Mesenteric fat pad (tissue), 1 donor: ENCODE measurements around the gene DYRK3. TPM values are rescaled to one million over a fixed set of nuclear protein-coding genes. Genes with fewer than 3 reads are reported as not detected.

ENCODE experiments used
- DNase-seq: peaks from one replicate; pipeline ENCODE4 v3.0.0-alpha.2; 2020; ENCODE audit warnings: low spot score
- total RNA-seq: library from RNA; stranded (reverse); fragmentation: NEBNext Ultra II Directional; extraction: Animal tissue kit (Norgen Biotek cat#: 25700); gene quantifications from one replicate; pipeline ENCODE4 v1.2.1, GENCODE V29; 2021
- donor health status: DM: yes; HTN: yes; CAD: no.

DYRK3 gene
- total RNA-seq, 1 donor from 2014 or later = 16.1 TPM

- no peak for DNase-seq
These were observed 23.6 kb downstream of the DYRK3 start for GRCh38 chr1:206658981-206659273.

DNA sequence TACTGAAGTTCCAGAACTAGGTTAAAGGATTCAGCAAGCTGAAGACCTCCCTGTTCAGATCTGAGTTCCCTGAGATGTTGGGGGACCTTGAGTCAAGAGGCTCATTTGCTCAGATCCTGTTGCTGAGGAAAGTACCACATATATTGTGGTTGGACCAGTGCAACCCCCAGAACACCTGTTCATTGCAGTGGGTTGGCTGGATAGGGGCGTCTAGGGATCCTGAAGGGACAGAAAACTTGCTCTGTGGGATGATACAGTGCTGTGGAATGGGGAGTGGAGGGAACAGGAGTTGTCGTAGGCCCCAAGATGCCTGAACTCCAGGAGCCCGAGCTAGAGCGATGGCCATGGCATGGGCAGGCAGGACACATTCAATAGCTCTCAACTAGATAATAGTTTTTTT, 24.8 kb downstream of the DYRK3 start:
- no peak for DNase-seq

DNA sequence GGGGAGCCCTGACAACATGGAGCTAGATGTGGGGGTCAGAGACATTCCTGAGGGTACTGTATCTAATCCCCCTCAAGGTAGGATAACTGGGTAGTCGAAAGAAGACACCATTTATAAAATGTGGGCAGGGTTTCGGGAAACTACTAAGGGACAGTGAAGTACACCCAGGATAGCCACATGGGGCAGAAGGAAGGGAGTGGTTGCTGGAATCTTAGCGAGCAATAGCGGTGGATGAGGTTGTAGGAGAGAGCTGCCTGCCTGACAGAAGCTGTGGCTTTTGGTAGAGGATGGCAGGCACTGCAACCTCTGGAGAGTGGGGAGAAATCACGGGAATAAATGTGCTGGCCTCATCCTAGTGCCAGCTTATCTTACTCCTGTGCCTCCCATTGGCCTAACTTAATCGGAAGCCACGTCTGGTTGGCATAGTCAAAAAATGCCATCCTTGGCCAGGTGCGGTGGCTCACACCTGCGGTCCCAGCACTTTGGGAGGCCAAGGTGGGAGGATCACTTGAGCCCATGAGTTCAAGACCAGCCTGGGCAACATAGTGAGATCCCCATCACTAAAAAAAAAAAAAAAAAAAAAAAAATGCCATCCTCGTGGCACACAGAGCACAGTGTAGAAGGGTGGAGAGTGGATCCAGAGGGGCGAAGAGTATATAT, 26.0 kb downstream of the DYRK3 start:
- DNase-seq = no peak

GRCh38 chr1:206662396-206663092, 27.2 kb downstream of the DYRK3 start:
- no peak for DNase-seq

- DNase-seq = no peak
These were observed 28.0 kb downstream of the DYRK3 start for GRCh38 chr1:206663362-206663761.

DNA sequence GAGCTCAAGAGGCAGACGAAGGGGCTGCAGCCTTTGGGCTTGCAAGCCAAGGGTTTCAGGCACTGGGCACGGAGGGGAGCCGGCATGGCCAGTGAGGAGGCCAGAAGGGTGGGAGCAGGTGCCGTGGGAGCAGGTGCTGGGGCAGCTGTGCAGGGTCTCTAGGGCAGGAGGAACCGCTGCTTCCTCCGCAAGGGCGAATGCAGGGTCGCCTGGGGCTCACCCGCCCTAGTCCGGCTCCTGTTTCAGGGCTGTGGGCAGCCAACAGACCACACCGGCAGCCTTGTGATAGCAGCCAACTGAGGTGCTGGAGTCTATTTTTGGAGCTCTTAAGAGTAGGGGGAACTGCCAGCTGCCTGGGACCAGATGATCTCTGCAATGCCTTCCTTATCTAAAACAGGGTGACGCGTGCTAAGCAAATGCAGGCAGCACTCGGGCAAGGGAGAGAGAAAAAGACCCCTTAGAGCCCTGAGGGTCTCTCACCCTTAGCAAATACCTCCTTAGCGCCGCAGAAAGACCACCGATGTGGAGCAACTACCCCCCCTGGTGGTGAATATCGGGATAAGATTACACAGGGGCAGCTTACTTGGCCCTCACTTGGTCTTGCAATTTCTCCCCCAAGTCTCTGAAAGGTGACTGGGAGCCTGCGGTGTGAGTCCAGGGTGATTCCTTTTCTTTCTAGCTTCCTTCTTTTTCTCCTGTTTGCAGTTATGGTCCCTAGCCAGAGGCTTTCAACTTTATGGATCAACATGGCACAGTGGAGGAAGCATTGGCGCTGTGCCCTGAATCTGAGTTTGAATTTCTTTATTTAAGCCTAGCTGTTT, 28.7 kb downstream of the DYRK3 start:
- DNase-seq = no peak

GRCh38 chr1:206664740-206665139, 29.4 kb downstream of the DYRK3 start:
- DNase-seq = no peak

- DNase-seq = no peak
These were observed 30.8 kb downstream of the DYRK3 start for GRCh38 chr1:206666031-206666561.

GRCh38 chr1:206666954-206667665, 31.8 kb downstream of the DYRK3 start:
- DNase-seq = no peak

- DNase-seq = no peak
These were observed 33.0 kb downstream of the DYRK3 start for GRCh38 chr1:206668351-206668750.

- no peak for DNase-seq
These were observed 33.6 kb downstream of the DYRK3 start for GRCh38 chr1:206668874-206669410.

DNA sequence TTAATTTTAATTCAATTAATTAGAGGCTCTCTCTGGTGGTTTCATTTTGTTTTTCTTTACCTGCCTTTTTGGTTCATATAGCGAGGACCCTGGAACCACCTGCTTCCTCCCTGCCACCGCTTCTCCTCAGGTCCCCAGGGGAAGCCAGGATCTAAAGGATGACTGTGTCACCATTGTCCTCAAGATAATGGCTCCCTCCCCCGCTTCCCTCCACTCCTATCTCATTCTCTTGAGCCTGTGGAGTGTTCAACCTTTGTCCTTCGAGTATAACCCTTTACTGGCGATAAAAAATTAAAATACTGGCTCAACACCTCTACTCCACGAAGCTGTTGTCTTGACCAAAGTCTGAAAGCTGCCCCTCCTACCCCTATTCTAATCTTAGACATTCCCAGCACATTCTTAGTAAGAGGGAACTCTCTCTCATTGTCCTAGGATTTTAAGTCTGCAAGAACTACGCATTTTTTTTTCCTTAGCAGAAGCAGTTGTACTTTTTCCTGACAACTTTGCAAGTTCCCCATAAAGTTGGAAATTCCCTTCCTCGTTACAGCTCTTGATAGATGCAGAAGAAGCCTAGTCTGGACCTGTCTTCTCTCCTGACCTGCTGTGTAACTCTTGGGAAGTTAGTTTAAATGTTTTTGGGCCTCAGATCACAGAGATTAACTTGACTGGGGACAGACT, 36.8 kb downstream of the DYRK3 start:
- DNase-seq = no peak

DNA sequence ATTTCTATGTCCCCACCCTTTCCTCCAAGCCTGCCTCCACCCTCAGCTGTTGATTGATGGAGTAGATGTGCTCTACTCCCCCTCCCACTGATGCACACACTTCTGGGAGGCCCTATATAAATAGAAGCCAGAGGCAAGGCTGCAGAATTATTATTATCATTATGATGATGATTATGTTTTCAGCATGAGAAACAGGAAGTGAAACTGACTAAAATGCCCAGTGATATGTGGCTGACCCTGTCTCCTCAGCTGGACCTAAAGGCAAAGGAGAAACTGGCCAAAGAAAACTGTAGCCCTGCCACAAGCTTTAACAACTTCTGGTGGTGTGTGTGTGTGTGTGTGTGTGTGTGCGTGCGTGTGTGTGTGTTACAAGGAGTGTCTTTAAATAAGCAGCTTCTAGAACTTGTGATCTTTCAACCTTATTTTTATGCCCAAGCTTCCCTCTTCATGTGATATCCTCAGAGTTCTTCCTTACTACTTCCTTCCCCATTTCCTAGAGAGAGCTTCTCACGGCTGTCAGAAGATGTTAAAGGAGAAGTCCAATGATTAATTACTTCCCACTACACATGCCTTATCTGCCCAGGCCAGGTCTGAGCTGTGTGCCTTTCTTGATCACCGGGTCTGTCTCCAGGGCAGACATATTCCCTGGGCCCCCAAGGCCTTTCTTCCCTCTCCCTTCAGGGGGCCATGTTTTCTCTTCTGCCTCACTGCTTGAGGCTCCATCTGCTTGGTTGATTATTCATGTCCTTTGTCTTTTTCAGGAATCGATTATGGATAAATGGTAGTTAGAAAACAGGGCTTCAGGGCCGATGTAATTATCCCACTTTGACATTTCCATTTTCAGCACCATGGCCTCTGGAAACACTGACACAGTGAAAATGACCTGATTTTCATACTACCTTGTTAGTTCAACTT, 37.8 kb downstream of the DYRK3 start:
- no peak for DNase-seq

DNA sequence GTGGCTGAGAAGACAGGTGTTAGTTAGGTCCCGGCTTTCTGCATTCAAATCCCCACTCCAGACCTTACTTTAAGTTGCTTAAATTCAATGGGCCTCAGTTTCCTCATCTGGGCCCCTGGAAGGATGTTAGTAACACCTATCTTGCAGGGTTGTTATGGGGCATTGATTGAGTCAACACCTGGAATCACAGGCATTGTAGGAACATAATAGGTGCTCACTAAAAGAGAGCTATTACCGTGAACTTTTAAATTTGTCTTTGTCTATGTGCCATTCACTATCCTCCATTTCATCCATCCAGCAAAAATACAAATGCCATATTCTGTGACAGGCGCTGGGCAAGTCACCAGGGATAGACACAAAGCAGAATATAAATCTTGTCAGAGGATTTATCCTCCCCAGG, 38.9 kb downstream of the DYRK3 start:
- DNase-seq = no peak

DNA sequence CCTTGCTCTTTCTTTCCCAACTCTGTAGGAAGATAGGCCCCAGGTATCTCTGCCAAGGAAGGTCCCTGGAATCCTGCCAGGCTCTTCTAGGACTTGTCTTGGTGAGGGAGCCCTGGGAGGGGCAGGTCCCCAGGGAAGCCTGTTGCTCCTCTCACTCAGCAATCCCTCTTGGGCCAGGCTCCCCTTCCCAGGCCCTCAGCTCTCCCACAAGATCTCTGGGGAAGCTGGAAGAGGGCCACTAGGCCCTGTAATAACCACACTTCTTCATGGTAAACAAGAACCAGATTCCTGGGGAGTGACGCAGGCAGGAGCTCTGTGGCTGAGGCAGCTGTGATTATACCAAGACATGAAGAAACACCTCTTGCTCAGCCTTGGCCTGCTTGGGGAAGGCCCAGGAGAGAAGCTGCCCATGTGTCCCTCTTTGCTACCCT, 39.4 kb downstream of the DYRK3 start:
- no peak for DNase-seq

DNA sequence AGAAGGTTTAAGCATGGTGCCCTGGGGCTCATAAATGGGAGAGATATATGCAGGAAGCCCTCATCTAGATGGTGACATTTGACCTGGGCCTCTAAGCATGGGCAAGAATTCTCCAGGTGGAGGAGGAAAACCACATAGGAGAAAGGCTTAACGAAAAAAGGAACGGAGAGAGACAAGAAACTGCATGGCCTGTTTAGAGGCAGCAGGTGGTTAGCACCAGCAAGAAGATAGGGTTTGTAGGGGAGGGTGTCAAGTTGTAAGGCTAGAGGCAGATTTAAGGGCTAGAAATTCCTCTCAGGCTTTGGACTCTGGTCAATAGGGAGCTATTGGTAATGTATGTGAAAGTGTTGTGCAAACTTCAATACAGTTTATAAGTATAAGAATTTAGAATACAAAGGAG, 41.2 kb downstream of the DYRK3 start:
- no peak for DNase-seq

DNA sequence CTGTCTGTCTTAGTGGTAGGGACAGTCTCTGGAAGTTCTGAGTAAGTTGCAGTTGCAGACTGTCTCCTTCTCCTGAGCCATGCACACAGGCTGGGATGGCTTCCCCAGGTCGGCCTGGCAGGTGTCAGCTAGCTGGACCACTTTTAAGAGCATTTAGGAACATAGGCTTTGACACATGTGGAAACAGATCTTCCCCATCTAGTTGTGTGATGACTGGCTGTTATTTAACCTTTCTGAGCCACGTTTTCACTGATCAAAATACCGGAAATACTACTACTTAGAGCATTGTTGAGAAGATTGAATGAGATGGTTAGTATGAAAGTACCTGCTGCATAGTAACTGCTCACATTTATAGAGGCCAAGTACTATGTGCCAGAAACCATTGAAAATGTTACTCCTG, 43.2 kb downstream of the DYRK3 start:
- no peak for DNase-seq

DNA sequence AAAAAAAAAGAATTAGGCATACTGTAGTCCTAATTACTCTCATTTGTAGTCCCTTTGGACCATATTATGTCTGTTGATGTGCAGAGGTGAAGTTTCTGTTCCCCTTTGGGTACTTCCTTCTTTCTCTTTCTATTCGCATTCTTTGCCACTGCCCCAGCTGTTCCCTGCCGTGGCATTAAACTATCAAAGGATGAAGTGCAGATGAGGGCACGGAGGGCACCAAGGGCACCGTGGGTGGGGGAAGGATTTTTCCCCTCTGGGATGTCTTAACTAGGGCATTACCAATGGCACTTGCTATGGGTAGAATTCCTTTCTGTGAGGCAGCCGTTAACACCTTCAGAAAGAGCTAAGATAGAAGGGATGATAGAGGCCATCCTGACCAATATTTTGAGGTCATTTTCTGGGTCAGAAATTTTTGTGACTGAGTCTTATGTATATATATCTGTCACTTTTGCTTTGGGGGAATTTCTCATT, 44.4 kb downstream of the DYRK3 start:
- no peak for DNase-seq

- no peak for DNase-seq
These were observed 44.9 kb downstream of the DYRK3 start for GRCh38 chr1:206680279-206680678.
